HL-60 (cell line): ENCODE data around the gene CAPG.

Source experiments
- CTCF ChIP-seq: IDR thresholded peaks from one replicate; pipeline ENCODE4 v1.5.1; 2011; ENCODE audit warnings: low read length, control low read depth, inconsistent platforms; ENCODE audit not compliant: insufficient read depth
- POLR2AphosphoS5 ChIP-seq: IDR thresholded peaks from 2 replicates; pipeline ENCODE4 v1.6.1; 2012; ENCODE audit warnings: low read depth
- TF ChIP-seq, protein P1 (sequence below): IDR thresholded peaks from 2 replicates; pipeline ENCODE4 v1.6.1; 2012; ENCODE audit warnings: low read depth; ENCODE audit not compliant: insufficient replicate concordance

GRCh38 chr2:85436836-85437487 lies 26.8 kb upstream of the CAPG start:
- TF ChIP-seq CTCF (no peak), POLR2AphosphoS5 (no peak)
- TF ChIP-seq, protein P1, sequence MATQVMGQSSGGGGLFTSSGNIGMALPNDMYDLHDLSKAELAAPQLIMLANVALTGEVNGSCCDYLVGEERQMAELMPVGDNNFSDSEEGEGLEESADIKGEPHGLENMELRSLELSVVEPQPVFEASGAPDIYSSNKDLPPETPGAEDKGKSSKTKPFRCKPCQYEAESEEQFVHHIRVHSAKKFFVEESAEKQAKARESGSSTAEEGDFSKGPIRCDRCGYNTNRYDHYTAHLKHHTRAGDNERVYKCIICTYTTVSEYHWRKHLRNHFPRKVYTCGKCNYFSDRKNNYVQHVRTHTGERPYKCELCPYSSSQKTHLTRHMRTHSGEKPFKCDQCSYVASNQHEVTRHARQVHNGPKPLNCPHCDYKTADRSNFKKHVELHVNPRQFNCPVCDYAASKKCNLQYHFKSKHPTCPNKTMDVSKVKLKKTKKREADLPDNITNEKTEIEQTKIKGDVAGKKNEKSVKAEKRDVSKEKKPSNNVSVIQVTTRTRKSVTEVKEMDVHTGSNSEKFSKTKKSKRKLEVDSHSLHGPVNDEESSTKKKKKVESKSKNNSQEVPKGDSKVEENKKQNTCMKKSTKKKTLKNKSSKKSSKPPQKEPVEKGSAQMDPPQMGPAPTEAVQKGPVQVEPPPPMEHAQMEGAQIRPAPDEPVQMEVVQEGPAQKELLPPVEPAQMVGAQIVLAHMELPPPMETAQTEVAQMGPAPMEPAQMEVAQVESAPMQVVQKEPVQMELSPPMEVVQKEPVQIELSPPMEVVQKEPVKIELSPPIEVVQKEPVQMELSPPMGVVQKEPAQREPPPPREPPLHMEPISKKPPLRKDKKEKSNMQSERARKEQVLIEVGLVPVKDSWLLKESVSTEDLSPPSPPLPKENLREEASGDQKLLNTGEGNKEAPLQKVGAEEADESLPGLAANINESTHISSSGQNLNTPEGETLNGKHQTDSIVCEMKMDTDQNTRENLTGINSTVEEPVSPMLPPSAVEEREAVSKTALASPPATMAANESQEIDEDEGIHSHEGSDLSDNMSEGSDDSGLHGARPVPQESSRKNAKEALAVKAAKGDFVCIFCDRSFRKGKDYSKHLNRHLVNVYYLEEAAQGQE = no peak
